ENCODE data around the gene UBXN7. TPM values are rescaled to one million over a fixed set of nuclear protein-coding genes. Genes with fewer than 3 reads are reported as not detected.
A peak's percentile ranks its signal among the peaks of the same experiment; 100 is the strongest.

Gene UBXN7
- total and polyA plus RNA-seq, 2 of the 13 experiments (the other 11 are each of a cell fraction or from before 2014, with no cell fraction given) = 12.5 to 15.9 TPM

GRCh38 chr3:196317687-196318467 lies 114.3 kb downstream of the UBXN7 start, which contains the start of gene DYNLT2B (continued):
- no peak; the same call in 1 of the 2 replicates for TF ChIP-seq ZNF275 (CRISPR knock-in tag; IDR thresholded peaks at IDR 0.05; ENCODE audit: borderline replicate concordance)
- no peak for TF ChIP-seq DMTF1 (CRISPR knock-in tag; IDR thresholded peaks at IDR 0.05)
- TF ChIP-seq RBM39 (IDR thresholded peaks at IDR 0.05; ENCODE audit: low read depth, low read length, poor library complexity, severe bottlenecking) = no peak
- no peak; the same call in 1 of the 2 replicates for TF ChIP-seq ZNF124 (CRISPR knock-in tag; IDR thresholded peaks at IDR 0.05)
- TF ChIP-seq ZNF678 (CRISPR knock-in tag; IDR thresholded peaks at IDR 0.05) = peak; percentile 68; the same call in 1 of the 2 replicates
- no peak for TF ChIP-seq EHMT2 (IDR thresholded peaks at IDR 0.05; ENCODE audit: borderline replicate concordance, low read depth, low read length)
- no peak for TF ChIP-seq ZNF10 (CRISPR knock-in tag; IDR thresholded peaks at IDR 0.05; ENCODE audit: borderline replicate concordance, low read depth)
- peak; percentile 65; the same call in 1 of the 2 replicates for TF ChIP-seq ZNF747 (CRISPR knock-in tag; IDR thresholded peaks at IDR 0.05; ENCODE audit: borderline replicate concordance)
- no peak for TF ChIP-seq MAF1 (CRISPR knock-in tag; IDR thresholded peaks at IDR 0.05; ENCODE audit: borderline replicate concordance)
- TF ChIP-seq ZNF552 (CRISPR knock-in tag; IDR thresholded peaks at IDR 0.05; ENCODE audit: borderline replicate concordance) = peak; percentile 52; the same call in 1 of the 2 replicates
- TF ChIP-seq NFATC3 (CRISPR knock-in tag; IDR thresholded peaks at IDR 0.05) = no peak
- no peak for TF ChIP-seq MAFK (conservative IDR thresholded peaks at IDR 0.05 in 1 of 2, IDR thresholded peaks at IDR 0.05 in 1 of 2; ENCODE audit: low read length in 2 of 2)
- TF ChIP-seq PBX2 (CRISPR knock-in tag; IDR thresholded peaks at IDR 0.05) = no peak
- TF ChIP-seq TEAD2 (CRISPR knock-in tag; IDR thresholded peaks at IDR 0.05) = no peak
- TF ChIP-seq KDM6A (CRISPR knock-in tag; IDR thresholded peaks at IDR 0.05; ENCODE audit: low read depth) = no peak
- no peak for TF ChIP-seq ZKSCAN1 (IDR thresholded peaks at IDR 0.05; ENCODE audit: low read length)
- TF ChIP-seq ZMYM4 (CRISPR knock-in tag; IDR thresholded peaks at IDR 0.05) = peak; percentile 33; the same call in 1 of the 2 replicates
- TF ChIP-seq TRIM22 (IDR thresholded peaks at IDR 0.05) = no peak
- no peak; the same call in 1 of the 2 replicates for TF ChIP-seq ZKSCAN8 (CRISPR knock-in tag; IDR thresholded peaks at IDR 0.05; ENCODE audit: borderline replicate concordance)
- TF ChIP-seq EED (CRISPR knock-in tag; IDR thresholded peaks at IDR 0.05) = no peak
- no peak for TF ChIP-seq JDP2 (CRISPR knock-in tag; IDR thresholded peaks at IDR 0.05; ENCODE audit: borderline replicate concordance)
- no peak for TF ChIP-seq SOX5 (CRISPR knock-in tag; IDR thresholded peaks at IDR 0.05; ENCODE audit: borderline replicate concordance)
